Hepatocyte (in vitro differentiated cells): ENCODE measurements around the gene NDC1. TPM values are rescaled to one million over a fixed set of nuclear protein-coding genes. Genes with fewer than 3 reads are reported as not detected.

Source experiments
- DNase-seq: peaks from one replicate; pipeline ENCODE4 v3.0.0-alpha.2; 2016; ENCODE audit warnings: low spot score
- H2AFZ ChIP-seq: fragments of 200-600 bp; sonication (generic); 2 replicates; pipeline ENCODE4 v1.6.0; 2016; ENCODE audit warnings: antibody characterized with exemption, mild to moderate bottlenecking
- H3K27ac ChIP-seq: fragments of 200-600 bp; sonication (generic); 2 replicates; pipeline ENCODE4 v1.5.1; 2016; ENCODE audit warnings: mild to moderate bottlenecking
- H3K27me3 ChIP-seq: fragments of 200-600 bp; sonication (generic); 2 replicates; pipeline ENCODE4 v1.6.1; 2016
- H3K36me3 ChIP-seq: fragments of 200-600 bp; sonication (generic); replicated peaks from 2 replicates; pipeline ENCODE4 v1.5.1; 2016; ENCODE audit warnings: low read depth; ENCODE audit not compliant: insufficient read depth
- H3K4me1 ChIP-seq: fragments of 200-600 bp; sonication (generic); 2 replicates; pipeline ENCODE4 v1.5.1; 2016; ENCODE audit warnings: mild to moderate bottlenecking, moderate library complexity; ENCODE audit not compliant: insufficient read depth
- H3K4me2 ChIP-seq: fragments of 200-600 bp; sonication (generic); 2 replicates; pipeline ENCODE4 v1.6.0; 2016
- H3K4me3 ChIP-seq: fragments of 200-600 bp; sonication (generic); 2 replicates; pipeline ENCODE4 v1.5.1; 2016; ENCODE audit warnings: mild to moderate bottlenecking
- H3K79me2 ChIP-seq: fragments of 200-600 bp; sonication (generic); 2 replicates; pipeline ENCODE4 v1.6.0; 2017; ENCODE audit warnings: mild to moderate bottlenecking
- H3K9me2 ChIP-seq: fragments of 200-600 bp; sonication (generic); replicated peaks from 2 replicates; pipeline ENCODE4 v1.6.0; 2017; ENCODE audit warnings: mild to moderate bottlenecking; ENCODE audit not compliant: insufficient read depth
- H3K9me3 ChIP-seq: fragments of 200-600 bp; sonication (generic); 2 replicates; pipeline ENCODE4 v1.5.1; 2016; ENCODE audit warnings: low read depth, mild to moderate bottlenecking
- H4K20me1 ChIP-seq: fragments of 200-600 bp; sonication (generic); 2 replicates; pipeline ENCODE4 v1.6.0; 2016; ENCODE audit warnings: mild to moderate bottlenecking; ENCODE audit not compliant: insufficient read depth, poor library complexity, severe bottlenecking
- CTCF ChIP-seq: fragments of 200-600 bp; sonication (generic); IDR thresholded peaks from 2 replicates; pipeline ENCODE4 v1.5.1; 2016; ENCODE audit warnings: antibody characterized with exemption, mild to moderate bottlenecking; ENCODE audit not compliant: poor library complexity
- EZH2 ChIP-seq: fragments of 200-600 bp; sonication (generic); IDR thresholded peaks from 2 replicates; pipeline ENCODE4 v1.6.1; 2016; ENCODE audit warnings: antibody characterized with exemption, mild to moderate bottlenecking, borderline replicate concordance
- EZH2phosphoT487 ChIP-seq: fragments of 200-600 bp; sonication (generic); IDR thresholded peaks from one replicate; pipeline ENCODE4 v1.6.1; 2018; ENCODE audit warnings: antibody characterized with exemption, mild to moderate bottlenecking, low read depth, moderate library complexity; ENCODE audit not compliant: unreplicated experiment, severe bottlenecking
- WGBS: methylation state at CpG from one replicate; pipeline ENCODE4 v1.1.6; 2016; ENCODE audit warnings: low lambda C conversion rate; ENCODE audit errors: missing lambda C conversion rate; 5-methylcytosine and 5-hydroxymethylcytosine counted together
- polyA plus RNA-seq: library from polyadenylated mRNA; unstranded; fragments of >200 nt; fragmentation: Nextera tagmentation; extraction: Ambion mirVana; gene quantifications from 2 replicates; pipeline ENCODE4 v1.2.1, GENCODE V29; 2016
- total RNA-seq: library from RNA; depleted of rRNA; stranded (reverse); fragments of >200 nt; gene quantifications from 2 replicates; pipeline ENCODE4 v1.2.3, GENCODE V29; 2014

Gene NDC1
- total and polyA plus RNA-seq, 2 experiments from 2014 or later: 7.8 to 23.1 TPM

DNA sequence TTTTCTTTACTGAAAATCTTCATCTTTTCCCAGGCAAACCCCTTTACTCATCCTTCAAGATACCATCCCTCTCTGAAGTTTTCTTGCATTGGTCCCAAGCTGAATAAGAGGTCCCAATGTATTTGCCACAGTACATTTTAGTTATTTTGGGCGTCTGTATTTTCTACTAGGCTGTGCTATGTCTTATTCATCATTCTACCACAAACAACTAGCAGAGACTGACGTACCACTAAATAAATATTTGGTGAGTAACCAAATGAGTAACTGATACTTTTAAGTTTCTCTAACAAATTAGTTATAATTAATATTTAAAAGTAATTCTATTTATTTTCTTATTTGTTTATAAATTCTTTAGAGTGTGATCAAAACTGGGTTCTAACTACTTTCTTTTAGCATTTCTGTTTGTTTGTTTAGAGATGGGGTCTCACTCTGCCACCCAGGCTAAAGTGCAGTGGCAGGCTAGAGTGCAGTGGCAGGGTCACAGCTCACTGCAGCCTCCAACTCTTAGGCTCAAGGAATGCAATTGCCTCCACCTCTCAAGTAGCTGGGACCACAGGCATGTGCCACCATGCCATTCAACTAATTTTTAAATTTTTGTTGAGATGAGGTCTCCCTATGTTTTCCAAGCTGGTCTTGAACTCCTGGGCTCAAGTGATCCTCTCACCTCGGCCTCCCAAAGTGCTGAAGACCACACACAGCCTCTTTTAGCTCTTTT lies 33.1 kb downstream of the NDC1 start:
- no peaks in the 10 kb centered on the region for H4K20me1 ChIP-seq
- 92% methylated on average over 3 of the region's 3 CpGs for WGBS
- no peaks in the 10 kb centered on the region for H3K79me2 ChIP-seq
- no peaks in the 10 kb centered on the region for H3K9me2 ChIP-seq
- H3K4me1 ChIP-seq: no peaks in the 10 kb centered on the region
- H3K27me3 ChIP-seq: no peaks in the 10 kb centered on the region
- no peak for DNase-seq
- H3K4me3 ChIP-seq: no peak overlapping the region
- H3K4me2 ChIP-seq: no peak overlapping the region
- TF ChIP-seq EZH2phosphoT487 (no peak), EZH2 (no peak), CTCF (no peak)
- no peaks in the 10 kb centered on the region for H3K36me3 ChIP-seq
- H3K9me3 ChIP-seq: no peaks in the 10 kb centered on the region
- H3K27ac ChIP-seq: no peak overlapping the region
- H2AFZ ChIP-seq: no peak overlapping the region

DNA sequence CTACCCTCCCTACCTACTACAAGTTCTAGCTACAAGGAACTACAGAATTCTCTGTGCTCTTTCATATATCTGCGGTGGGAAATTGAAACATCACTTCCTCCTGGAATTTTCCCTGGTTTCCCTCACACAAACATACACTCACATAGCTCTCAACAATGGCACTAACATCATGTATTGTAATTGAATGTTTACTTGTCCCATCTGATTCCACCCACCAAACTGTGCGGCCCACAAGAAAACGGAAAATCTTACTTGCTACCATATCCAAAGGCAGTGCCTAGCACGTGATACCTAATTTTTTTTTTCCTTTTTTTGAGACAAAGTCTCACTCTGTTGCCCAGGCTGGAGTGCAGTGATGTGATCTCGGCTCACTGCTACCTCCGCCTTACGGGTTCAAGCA lies 33.9 kb downstream of the NDC1 start:
- DNase-seq: no peak
- H3K27me3 ChIP-seq: no peaks in the 10 kb centered on the region
- TF ChIP-seq EZH2phosphoT487: no peak
- TF ChIP-seq CTCF: no peak
- TF ChIP-seq EZH2: no peak
- H3K9me2 ChIP-seq: no peaks in the 10 kb centered on the region
- 98% methylated on average over 7 of the region's 7 CpGs for WGBS
- no peaks in the 10 kb centered on the region for H3K36me3 ChIP-seq
- H4K20me1 ChIP-seq: no peaks in the 10 kb centered on the region
- no peaks in the 10 kb centered on the region for H3K79me2 ChIP-seq
- H3K4me3 ChIP-seq: no peak overlapping the region
- no peak overlapping the region for H2AFZ ChIP-seq
- no peak overlapping the region for H3K4me2 ChIP-seq
- no peak overlapping the region for H3K27ac ChIP-seq
- H3K4me1 ChIP-seq: no peaks in the 10 kb centered on the region
- H3K9me3 ChIP-seq: no peaks in the 10 kb centered on the region

DNA sequence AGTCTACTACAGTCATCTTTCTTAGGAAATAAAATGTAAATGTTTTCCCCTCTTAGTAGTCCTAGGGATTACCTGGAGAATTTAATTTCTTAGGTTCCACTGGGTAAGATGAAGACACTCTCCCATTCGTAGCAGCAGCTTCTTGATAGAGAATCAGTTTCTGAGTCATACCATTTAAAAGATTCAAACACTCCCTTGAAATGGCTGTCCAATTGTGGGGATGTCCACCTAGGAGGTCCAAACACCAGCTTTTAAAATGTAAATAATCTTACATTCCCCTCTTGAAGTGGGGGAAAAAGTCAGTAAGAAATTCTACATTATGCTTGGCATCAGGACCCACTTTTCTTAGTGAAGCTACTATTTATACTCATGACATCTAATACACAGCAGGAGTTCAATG lies 37.5 kb downstream of the NDC1 start:
- no peaks in the 10 kb centered on the region for H3K79me2 ChIP-seq
- no peak overlapping the region for H2AFZ ChIP-seq
- H3K36me3 ChIP-seq: no peaks in the 10 kb centered on the region
- no peak for TF ChIP-seq EZH2
- TF ChIP-seq EZH2phosphoT487: no peak
- TF ChIP-seq CTCF: no peak
- H3K9me3 ChIP-seq: no peaks in the 10 kb centered on the region
- H3K9me2 ChIP-seq: no peaks in the 10 kb centered on the region
- 100% methylated on average over 1 of the region's 1 CpG for WGBS
- no peaks in the 10 kb centered on the region for H4K20me1 ChIP-seq
- no peaks in the 10 kb centered on the region for H3K4me1 ChIP-seq
- no peaks in the 10 kb centered on the region for H3K27me3 ChIP-seq
- no peak overlapping the region for H3K27ac ChIP-seq
- no peak overlapping the region for H3K4me2 ChIP-seq
- DNase-seq: no peak
- no peak overlapping the region for H3K4me3 ChIP-seq
